Upper lobe of left lung (tissue), 6 donors: ENCODE results near the gene PRSS56. TPM values are rescaled to one million over a fixed set of nuclear protein-coding genes. Genes with fewer than 3 reads are reported as not detected.

Experiments used
- ATAC-seq, 2 donors: fragments of 200-7000 bp; cut with Tn5 transposase; one replicate each; pipeline ENCODE4 v1.9.1; 2022; ENCODE audit warnings: mild to moderate bottlenecking in 2 of 2, moderate library complexity in 2 of 2; ENCODE audit not compliant: low FRiP score in 2 of 2
- DNase-seq, 2 donors: peaks; one replicate each; pipeline ENCODE4 v3.0.0-alpha.2; 2019 to 2020
- H3K27ac ChIP-seq, 4 donors: fragments of 200-600 bp; sonication (generic); one replicate each; pipeline ENCODE4 v1.5.1; 2016 to 2019
- H3K27me3 ChIP-seq, 4 donors: fragments of 200-600 bp; sonication (generic); one replicate each; pipeline ENCODE4 v1.5.1; 2017 to 2019
- H3K36me3 ChIP-seq, 4 donors: fragments of 200-600 bp; sonication (generic); one replicate each; pipeline ENCODE4 v1.5.1; 2016 to 2019
- H3K4me1 ChIP-seq, 4 donors: fragments of 200-600 bp; sonication (generic); one replicate each; pipeline ENCODE4 v1.5.1; 2018 to 2019
- H3K4me3 ChIP-seq, 4 donors: fragments of 200-600 bp; sonication (generic); one replicate each; pipeline ENCODE4 v1.5.1; 2017 to 2019; ENCODE audit warnings: mild to moderate bottlenecking in 2 of 4, moderate library complexity in 1 of 4
- H3K9me3 ChIP-seq, 4 donors: fragments of 200-600 bp; sonication (generic); one replicate each; pipeline ENCODE4 v1.5.1; 2018 to 2019
- EP300 ChIP-seq, 4 donors: sonication (generic); formaldehyde crosslinking; IDR thresholded peaks; one replicate each; pipeline ENCODE4 v1.5.1; 2017; ENCODE audit warnings: antibody characterized with exemption in 4 of 4, control low read depth in 2 of 4
- POLR2A ChIP-seq, 4 donors: fragments of 450-650 bp; IDR thresholded peaks; one replicate each; pipeline ENCODE4 v1.5.1; 2016 to 2017; ENCODE audit warnings: antibody characterized with exemption in 4 of 4, mild to moderate bottlenecking in 2 of 4
- POLR2AphosphoS5 ChIP-seq, 2 donors: sonication (generic); formaldehyde crosslinking; IDR thresholded peaks; one replicate each; pipeline ENCODE4 v1.5.1; 2017; ENCODE audit warnings: antibody characterized with exemption in 2 of 2
- WGBS, 2 donors: methylation state at CpG; one replicate each; pipeline ENCODE4 v1.1.5; 2017 to 2018; 5-methylcytosine and 5-hydroxymethylcytosine counted together
- total RNA-seq, 6 donors: library from RNA; depleted of rRNA in 4 of 6; stranded (reverse); fragments of >200 nt in 4 of 6; gene quantifications; one replicate each; pipeline versions ENCODE4 v1.1.0 to v1.2.1, GENCODE V29; 2016 to 2021
- TF ChIP-seq, protein P1 (sequence below), 6 experiments: fragments of 450-650 bp in 4 of 6; fragments of 200-600 bp in 2 of 6; sonication (generic) in 2 of 6; IDR thresholded peaks; one replicate each; pipeline ENCODE4 v1.5.1; 2016 to 2019; ENCODE audit warnings: antibody characterized with exemption in 6 of 6
- donor health status: DM: no; HTN: no; CAD: no; lungs with moderate emphysema.
- donor health status: DM: no; HTN: yes; CAD: no; lungs with severe emphysema.

The PRSS56 gene
- total RNA-seq, 6 donors from 2014 or later: not detected

DNA sequence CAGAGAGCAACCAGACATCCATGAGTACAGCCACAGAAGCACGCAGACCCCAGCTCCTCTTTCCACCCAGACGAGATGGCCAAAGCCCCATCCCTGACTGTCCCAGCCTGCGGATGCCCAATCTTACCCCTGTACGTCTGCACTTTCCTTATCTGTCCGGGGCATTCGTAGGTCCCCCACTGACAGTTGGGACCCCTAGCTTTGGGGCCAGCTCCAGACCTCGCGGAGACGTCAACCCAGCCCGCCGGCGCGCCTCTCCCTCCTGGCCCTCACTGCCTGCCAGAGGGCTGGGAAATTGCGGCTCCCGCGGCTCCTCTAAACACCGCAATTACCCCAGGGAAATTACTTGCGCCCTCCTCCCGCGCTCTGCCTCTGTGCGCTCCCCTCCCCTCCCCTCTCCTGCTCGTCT, 34.8 kb upstream of the PRSS56 start:
- WGBS, 2 donors: 8 to 9% methylated on average over 14 to 19 of the region's 22 CpGs

DNA sequence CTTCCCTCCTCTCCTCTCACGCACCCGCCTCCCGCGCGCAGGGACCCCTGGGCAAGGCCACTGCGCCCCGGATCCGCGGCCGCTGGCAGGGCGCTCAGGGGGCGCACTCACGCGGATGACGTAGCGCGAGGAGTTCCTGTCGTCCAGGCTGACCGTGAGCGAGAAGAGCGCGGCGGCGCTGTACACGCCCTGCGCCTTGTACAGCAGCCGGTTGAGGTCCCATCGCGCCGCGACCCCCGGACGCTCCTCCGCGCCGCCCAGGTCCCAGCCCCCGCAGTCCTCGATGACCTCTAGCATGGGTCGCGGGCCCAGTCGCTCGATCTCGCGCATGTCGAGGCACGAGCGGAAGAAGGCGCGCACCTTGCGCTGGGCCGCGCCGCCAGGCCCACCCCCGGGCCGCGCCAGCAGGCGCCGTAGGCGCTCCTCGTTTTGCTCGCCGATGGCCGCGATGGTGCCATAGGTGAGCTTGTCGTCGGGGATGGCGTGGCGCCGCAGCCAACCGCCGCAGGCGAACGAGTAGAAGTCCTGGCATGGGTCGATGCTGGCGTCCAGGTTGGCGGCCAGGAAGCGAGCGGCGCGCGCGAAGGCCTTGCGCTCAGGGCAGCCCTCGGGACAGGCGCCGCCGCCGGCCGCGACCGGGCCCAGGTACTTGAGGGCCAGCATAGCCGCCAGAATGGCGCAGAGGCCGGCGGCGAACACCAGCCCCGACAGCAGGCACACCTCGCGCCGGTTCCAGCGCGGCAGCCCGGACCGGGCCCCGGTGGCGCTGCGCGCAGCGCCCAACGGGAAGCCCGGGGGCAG, 34.2 kb upstream of the PRSS56 start:
- DNase-seq: peak in 1 of 2 donors; percentile 83
- peaks cover 7 to 32% (median 14%) of the 10 kb centered on the region in 4 donors for H3K4me1 ChIP-seq
- no peak for ATAC-seq
- H3K27me3 ChIP-seq: peaks cover 0 to 57% (median 26%) of the 10 kb centered on the region in 4 donors
- WGBS, 2 donors: 3 to 6% methylated on average over 24 to 47 of the region's 111 CpGs
- TF ChIP-seq POLR2AphosphoS5 (IDR thresholded peaks at IDR 0.05) (no peak), EP300 (IDR thresholded peaks at IDR 0.05) (no peak)
- TF ChIP-seq, protein P1, sequence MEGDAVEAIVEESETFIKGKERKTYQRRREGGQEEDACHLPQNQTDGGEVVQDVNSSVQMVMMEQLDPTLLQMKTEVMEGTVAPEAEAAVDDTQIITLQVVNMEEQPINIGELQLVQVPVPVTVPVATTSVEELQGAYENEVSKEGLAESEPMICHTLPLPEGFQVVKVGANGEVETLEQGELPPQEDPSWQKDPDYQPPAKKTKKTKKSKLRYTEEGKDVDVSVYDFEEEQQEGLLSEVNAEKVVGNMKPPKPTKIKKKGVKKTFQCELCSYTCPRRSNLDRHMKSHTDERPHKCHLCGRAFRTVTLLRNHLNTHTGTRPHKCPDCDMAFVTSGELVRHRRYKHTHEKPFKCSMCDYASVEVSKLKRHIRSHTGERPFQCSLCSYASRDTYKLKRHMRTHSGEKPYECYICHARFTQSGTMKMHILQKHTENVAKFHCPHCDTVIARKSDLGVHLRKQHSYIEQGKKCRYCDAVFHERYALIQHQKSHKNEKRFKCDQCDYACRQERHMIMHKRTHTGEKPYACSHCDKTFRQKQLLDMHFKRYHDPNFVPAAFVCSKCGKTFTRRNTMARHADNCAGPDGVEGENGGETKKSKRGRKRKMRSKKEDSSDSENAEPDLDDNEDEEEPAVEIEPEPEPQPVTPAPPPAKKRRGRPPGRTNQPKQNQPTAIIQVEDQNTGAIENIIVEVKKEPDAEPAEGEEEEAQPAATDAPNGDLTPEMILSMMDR (IDR thresholded peaks at IDR 0.05): no peak
- no peaks in the 10 kb centered on the region for H3K36me3 ChIP-seq
- H3K27ac ChIP-seq: no peak overlapping the region
- no peaks in the 10 kb centered on the region for H3K9me3 ChIP-seq
- no peak overlapping the region for H3K4me3 ChIP-seq

More for the DNA sequence above, 34.8 kb upstream of the PRSS56 start:
- Histone ChIP-seq H3K27me3 (peaks cover 0 to 57% (median 26%) of the 10 kb centered on the region in 4 donors), H3K4me3 (no peak overlapping the region), H3K9me3 (no peaks in the 10 kb centered on the region), H3K27ac (no peak overlapping the region), H3K36me3 (no peaks in the 10 kb centered on the region), H3K4me1 (peaks cover 7 to 32% (median 14%) of the 10 kb centered on the region in 4 donors)
- DNase-seq (peak in 1 of 2 donors; percentile 54), ATAC-seq (no peak)
- TF ChIP-seq, protein P1 (IDR thresholded peaks at IDR 0.05): no peak
- TF ChIP-seq POLR2AphosphoS5 (IDR thresholded peaks at IDR 0.05) (no peak), POLR2A (IDR thresholded peaks at IDR 0.05) (no peak)

DNA sequence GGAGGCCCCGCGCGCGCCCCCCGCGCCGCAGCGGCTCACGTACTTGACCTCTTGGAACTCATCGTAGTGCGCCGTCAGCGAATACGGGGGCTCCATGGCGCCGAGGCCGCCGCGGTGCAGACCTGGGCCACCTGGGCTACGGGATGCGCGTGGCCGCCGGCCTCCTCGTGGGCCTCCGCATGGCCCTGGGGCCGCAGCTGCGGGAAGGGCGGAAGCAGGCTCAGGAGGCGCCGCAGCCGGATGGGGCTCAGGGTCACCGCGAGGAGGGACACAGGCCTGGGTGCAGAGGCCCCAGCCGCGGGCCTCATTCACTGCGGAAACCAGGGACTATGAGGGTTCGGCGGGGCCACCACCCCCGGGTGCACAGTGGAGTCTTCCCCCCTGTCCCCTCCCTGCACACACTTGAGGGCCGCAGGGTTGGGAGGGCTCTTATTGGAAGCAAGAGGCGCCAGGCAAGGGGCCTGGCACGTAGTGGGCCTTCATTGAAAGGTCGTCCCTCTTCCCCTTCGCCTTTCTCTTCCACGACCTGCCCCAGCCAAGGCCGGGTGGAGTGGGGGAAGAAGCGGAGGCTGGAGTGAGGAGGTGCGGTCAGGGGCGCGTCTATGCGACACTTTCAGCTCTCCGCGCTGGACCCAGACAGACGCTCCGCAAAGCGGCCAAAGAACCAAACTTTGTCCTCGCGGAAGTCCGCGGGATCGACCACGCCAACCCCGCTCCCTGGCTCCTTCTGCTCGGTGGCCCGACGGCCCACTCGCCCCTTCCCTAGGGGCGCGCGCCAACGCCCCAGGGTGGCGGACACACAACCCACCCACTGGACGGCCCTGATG, 33.4 kb upstream of the PRSS56 start:
- Histone ChIP-seq H3K27me3 (peaks cover 0 to 57% (median 26%) of the 10 kb centered on the region in 4 donors), H3K9me3 (no peaks in the 10 kb centered on the region), H3K36me3 (no peaks in the 10 kb centered on the region), H3K4me1 (peaks cover 7 to 32% (median 14%) of the 10 kb centered on the region in 4 donors), H3K27ac (no peak overlapping the region), H3K4me3 (peak overlapping the region in 3 of 4 donors; percentile 13 to 25 (median 18))
- ATAC-seq (no peak), DNase-seq (peak in 1 of 2 donors; percentile 82)
- TF ChIP-seq EP300 (IDR thresholded peaks at IDR 0.05) (no peak), POLR2AphosphoS5 (IDR thresholded peaks at IDR 0.05) (no peak), POLR2A (IDR thresholded peaks at IDR 0.05) (no peak)
- TF ChIP-seq, protein P1 (IDR thresholded peaks at IDR 0.05): no peak
- 3% methylated on average over 32 of the region's 74 CpGs; no CpG with 5 or more reads in 1 of the 2 donors for WGBS, 2 donors

DNA sequence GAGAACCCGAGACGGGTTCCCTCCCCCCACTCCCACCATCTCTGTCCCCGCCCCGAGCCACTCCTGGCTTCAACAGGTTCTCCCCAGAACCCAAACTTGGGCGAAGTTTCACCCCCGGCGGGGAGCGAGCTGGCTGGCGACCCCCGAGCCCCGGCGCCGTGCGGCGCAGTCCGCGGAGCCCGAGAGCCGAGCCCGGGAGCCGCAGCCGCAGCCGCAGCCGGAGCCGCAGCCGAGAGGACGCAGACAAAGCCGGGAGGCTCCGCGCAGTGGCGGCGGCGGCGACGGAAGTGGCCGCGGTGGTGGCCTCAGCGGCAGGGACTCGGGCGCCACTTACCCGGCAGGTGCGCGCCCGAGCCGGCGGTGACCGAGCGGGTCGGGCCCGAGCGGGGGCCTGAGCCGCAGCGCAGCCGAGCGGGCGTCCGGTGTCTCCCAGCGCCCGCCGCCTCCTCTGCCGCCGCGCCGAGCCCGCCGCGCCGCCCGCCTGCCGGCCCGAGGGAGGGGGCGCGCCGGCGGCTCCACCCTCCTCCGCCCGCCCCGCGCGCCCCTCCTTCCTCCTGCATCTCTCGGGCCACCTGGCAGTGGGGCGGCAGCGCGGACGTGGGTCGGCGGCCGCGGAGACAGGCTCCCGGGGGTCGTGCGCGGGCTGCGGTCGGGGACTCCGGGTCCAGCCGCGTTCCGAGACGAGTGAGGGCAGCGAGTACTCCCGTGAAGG, 32.6 kb upstream of the PRSS56 start, which contains the start of gene ECEL1:
Gene ECEL1 (minus strand): TSS at position 450 of the 712 bp plus-strand sequence. CDS start 1,181 bp downstream, outside the sequence.
- ATAC-seq (no peak), DNase-seq (peak in 1 of 2 donors; percentile 85)
- Histone ChIP-seq H3K27ac (no peak within 1 kb of the TSS), H3K9me3 (no peaks in the 10 kb centered on the region), H3K4me1 (peaks cover 7 to 32% (median 14%) of the 10 kb centered on the region in 4 donors), H3K4me3 (peak within 1 kb of the TSS in 3 of 4 donors; percentile 13 to 25 (median 18)), H3K27me3 (peaks cover 0 to 57% (median 26%) of the 10 kb centered on the region in 4 donors), H3K36me3 (no peaks in the 10 kb centered on the region)
- TF ChIP-seq POLR2AphosphoS5 (IDR thresholded peaks at IDR 0.05): no peak
- no peak for TF ChIP-seq POLR2A (IDR thresholded peaks at IDR 0.05)
- TF ChIP-seq, protein P1 (IDR thresholded peaks at IDR 0.05): no peak
- no peak for TF ChIP-seq EP300 (IDR thresholded peaks at IDR 0.05)
- 0 to 8% methylated on average over 3 to 51 of the region's 102 CpGs for WGBS, 2 donors
